PFSK-1 (cell line): ENCODE results near the gene TIGD7. TPM values are rescaled to one million over a fixed set of nuclear protein-coding genes. Genes with fewer than 3 reads are reported as not detected.
A peak's percentile ranks its signal among the peaks of the same experiment; 100 is the strongest.

Experiments used
- FOXP2 ChIP-seq: optimal IDR thresholded peaks from 2 replicates; pipeline ENCODE3; 2011; ENCODE audit warnings: borderline replicate concordance, control low read depth, inconsistent platforms; ENCODE audit not compliant: insufficient read depth; ENCODE audit errors: extremely low read length, extremely low read depth
- POLR2AphosphoS5 ChIP-seq: IDR thresholded peaks from 2 replicates; pipeline ENCODE4 v1.6.1; 2012; ENCODE audit warnings: low read depth, mild to moderate bottlenecking, control low read depth, low read length, moderate library complexity
- REST ChIP-seq, 2 experiments: IDR thresholded peaks; 2 replicates each; pipeline versions ENCODE4 v1.6.1 to v1.8.0; 2011 to 2012; ENCODE audit warnings: low read depth in 2 of 2, low read length in 2 of 2, control low read depth in 1 of 2, inconsistent platforms in 1 of 2, mild to moderate bottlenecking in 1 of 2, moderate library complexity in 1 of 2; ENCODE audit not compliant: insufficient read depth in 1 of 2
- SIN3A ChIP-seq: IDR thresholded peaks from 2 replicates; pipeline ENCODE4 v1.6.1; 2012; ENCODE audit warnings: mild to moderate bottlenecking, low read length, moderate library complexity, borderline replicate concordance; ENCODE audit not compliant: insufficient read depth
- TAF1 ChIP-seq: IDR thresholded peaks from 2 replicates; pipeline ENCODE4 v1.6.1; 2012; ENCODE audit warnings: low read length, control low read depth, borderline replicate concordance; ENCODE audit not compliant: insufficient read depth
- polyA plus RNA-seq: library from polyadenylated mRNA; unstranded; fragments of >200 nt; gene quantifications from one replicate; pipeline ENCODE4 v1.2.1, GENCODE V29; 2012; ENCODE audit warnings: low read depth, missing spikeins; ENCODE audit not compliant: insufficient read length

The TIGD7 gene, protein sequence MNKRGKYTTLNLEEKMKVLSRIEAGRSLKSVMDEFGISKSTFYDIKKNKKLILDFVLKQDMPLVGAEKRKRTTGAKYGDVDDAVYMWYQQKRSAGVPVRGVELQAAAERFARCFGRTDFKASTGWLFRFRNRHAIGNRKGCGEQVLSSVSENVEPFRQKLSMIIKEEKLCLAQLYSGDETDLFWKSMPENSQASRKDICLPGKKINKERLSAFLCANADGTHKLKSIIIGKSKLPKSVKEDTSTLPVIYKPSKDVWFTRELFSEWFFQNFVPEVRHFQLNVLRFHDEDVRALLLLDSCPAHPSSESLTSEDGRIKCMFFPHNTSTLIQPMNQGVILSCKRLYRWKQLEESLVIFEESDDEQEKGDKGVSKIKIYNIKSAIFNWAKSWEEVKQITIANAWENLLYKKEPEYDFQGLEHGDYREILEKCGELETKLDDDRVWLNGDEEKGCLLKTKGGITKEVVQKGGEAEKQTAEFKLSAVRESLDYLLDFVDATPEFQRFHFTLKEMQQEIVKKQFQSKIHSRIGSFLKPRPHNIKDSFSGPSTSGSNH
- 1.5 TPM for polyA plus RNA-seq

DNA sequence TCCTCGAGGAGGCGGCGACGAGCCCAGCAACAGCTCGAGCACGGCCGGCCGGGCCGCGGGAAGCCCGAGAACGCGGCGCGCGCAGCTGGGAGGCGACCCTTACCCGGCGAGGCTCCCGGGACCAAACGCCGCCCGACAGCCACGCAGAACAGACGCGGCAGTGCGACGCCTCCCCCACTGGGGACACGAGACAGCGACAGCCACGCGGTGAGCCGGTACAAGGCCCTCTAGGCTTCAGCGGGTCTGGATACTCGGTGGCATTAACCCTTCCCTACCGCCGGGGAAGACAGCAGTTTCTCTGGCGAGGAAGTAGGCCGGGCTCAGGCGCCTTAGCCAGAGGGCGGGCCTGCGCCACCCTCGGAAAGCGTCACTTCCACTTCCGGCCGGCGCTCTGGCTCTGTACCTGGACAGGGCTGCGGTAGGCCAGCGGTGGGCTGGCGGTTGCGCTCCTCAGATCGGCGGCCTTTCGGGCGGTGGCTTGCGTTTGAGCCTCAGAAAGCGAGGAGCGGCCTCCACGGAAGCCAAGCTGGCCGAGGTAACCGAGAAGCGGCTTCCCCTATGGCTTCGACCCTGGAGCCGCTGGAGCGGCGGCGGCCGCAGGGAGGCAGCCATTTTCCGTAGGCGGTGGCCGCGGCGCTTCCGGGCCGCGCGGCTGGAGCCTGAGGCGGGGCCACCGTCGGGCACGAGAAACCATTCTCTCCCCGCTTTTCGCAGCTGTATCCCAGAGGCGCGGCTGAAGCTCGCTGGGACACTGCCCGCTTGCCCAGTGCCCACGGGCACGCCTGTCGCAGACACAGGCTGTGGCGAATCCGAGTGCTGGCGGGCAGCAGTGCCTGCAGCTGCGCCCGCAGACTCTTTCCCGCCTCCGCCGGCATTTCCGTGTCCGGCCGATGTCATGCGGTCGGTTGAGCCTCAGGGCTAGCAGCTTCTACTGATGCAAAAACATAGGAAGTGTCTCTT, at the start of gene TIGD7, which contains the start of gene ZNF75A:
TIGD7 (minus strand) TSS at position 322 of the 960 bp plus-strand sequence. CDS start 4,816 bp downstream, outside the sequence.
ZNF75A (plus strand) TSS at position 389 of the 960 bp plus-strand sequence. CDS start 2,932 bp downstream, outside the sequence.
- peak; percentile 85 for TF ChIP-seq FOXP2
- no peak for TF ChIP-seq SIN3A
- peak in 1 of 2 experiments; percentile 16; a peak in 1 of 4 replicates for TF ChIP-seq REST (IDR thresholded peaks at IDR 0.05; ENCODE audit: insufficient read depth in 1 of 2, low read depth in 2 of 2, low read length in 2 of 2)
- TF ChIP-seq POLR2AphosphoS5 = peak; percentile 95
- TF ChIP-seq TAF1 = peak; percentile 93

- TF ChIP-seq REST (IDR thresholded peaks at IDR 0.05; ENCODE audit: insufficient read depth in 1 of 2, low read depth in 2 of 2, low read length in 2 of 2) = no peak
Measured at GRCh38 chr16:3349175-3349574, 43.9 kb upstream of the TIGD7 start.

DNA sequence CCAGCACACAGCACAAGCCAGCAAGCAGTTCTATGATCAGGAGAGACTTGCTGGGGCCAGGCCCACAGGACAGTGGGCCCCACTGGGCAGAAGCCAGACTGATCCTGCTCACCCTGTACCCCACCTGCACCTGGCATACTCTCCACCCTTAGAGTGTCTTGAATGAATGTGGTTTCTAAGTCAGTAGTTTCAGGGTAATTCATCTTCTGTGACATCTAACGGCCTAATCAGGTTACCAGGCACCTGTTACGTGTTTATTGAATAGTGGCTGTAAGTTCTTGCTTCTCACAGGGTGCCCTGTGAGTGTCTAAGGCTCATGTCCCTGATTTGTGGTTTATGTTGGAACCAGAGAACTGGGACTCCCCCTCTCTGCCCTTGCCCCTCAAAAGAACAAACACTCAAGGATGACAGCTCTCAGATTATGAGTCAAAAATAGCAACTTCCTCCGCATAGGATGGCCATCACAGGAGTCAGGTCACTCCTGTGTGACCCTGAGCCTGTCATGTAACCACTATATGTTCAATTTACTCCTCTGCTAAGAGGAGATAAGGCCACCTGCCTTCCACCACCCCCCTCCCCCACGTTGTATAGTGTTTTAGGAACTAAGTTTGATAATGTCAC, 43.4 kb upstream of the TIGD7 start:
- TF ChIP-seq REST (IDR thresholded peaks at IDR 0.05; ENCODE audit: insufficient read depth in 1 of 2, low read depth in 2 of 2, low read length in 2 of 2) = no peak
- no peak for TF ChIP-seq FOXP2
- TF ChIP-seq SIN3A = no peak
- TF ChIP-seq TAF1 = no peak
- no peak for TF ChIP-seq POLR2AphosphoS5

GRCh38 chr16:3347586-3347985, 42.4 kb upstream of the TIGD7 start:
- TF ChIP-seq FOXP2 (no peak), TAF1 (no peak), POLR2AphosphoS5 (no peak), REST (IDR thresholded peaks at IDR 0.05; ENCODE audit: insufficient read depth in 1 of 2, low read depth in 2 of 2, low read length in 2 of 2) (no peak), SIN3A (no peak)
